HEK293 (cell line): ENCODE results near the gene CD48.

Experiments
- CTCF ChIA-PET: fragments of 350-600 bp; formaldehyde crosslinking; extraction: SDS; loops from one replicate; lab custom pipeline; 2021; ENCODE audit warnings: antibody characterized with exemption; lab: Yijun Ruan, JAX
- POLR2A ChIA-PET: fragments of 300-600 bp; formaldehyde crosslinking; extraction: SDS; loops from one replicate; lab custom pipeline; 2020; ENCODE audit warnings: antibody characterized with exemption, inconsistent platforms; lab: Yijun Ruan, JAX
- H3K27ac ChIP-seq: fragments of 200-500 bp; sonication (Bioruptor generic); 2 replicates; pipeline ENCODE4 v1.5.1; 2014; ENCODE audit warnings: low read depth, low read length, control low read depth, inconsistent platforms; ENCODE audit errors: extremely low read depth
- H3K36me3 ChIP-seq, 2 experiments: fragments of 200-500 bp in 1 of 2; sonication (Bioruptor generic) in 1 of 2; 1 replicate in 1 of 2; 2 replicates in 1 of 2; pipeline ENCODE4 v1.5.1; 2014 to 2017; ENCODE audit warnings: inconsistent platforms in 2 of 2, low read length in 2 of 2; ENCODE audit not compliant: control insufficient read depth in 2 of 2, insufficient read depth in 1 of 2
- H3K4me1 ChIP-seq: fragments of 200-500 bp; sonication (Bioruptor generic); 2 replicates; pipeline ENCODE4 v1.5.1; 2014; ENCODE audit warnings: mild to moderate bottlenecking, low read length, inconsistent platforms; ENCODE audit not compliant: control insufficient read depth, insufficient read depth
- H3K4me3 ChIP-seq: 2 replicates; pipeline ENCODE4 v1.5.1; 2011; ENCODE audit warnings: low read depth, mild to moderate bottlenecking, control low read depth, low read length, moderate library complexity
- H3K9me3 ChIP-seq: fragments of 200-500 bp; sonication (Bioruptor generic); 2 replicates; pipeline ENCODE4 v1.5.1; 2014; ENCODE audit warnings: low read depth, low read length, inconsistent platforms; ENCODE audit not compliant: control insufficient read depth, insufficient read depth
- EGR2 ChIP-seq: fragments of 450-650 bp; formaldehyde crosslinking; IDR thresholded peaks from 2 replicates; pipeline ENCODE4 v1.5.1; 2016; ENCODE audit warnings: low read depth, missing biosample characterization, missing genetic modification characterization
- KLF9 ChIP-seq: fragments of 450-650 bp; formaldehyde crosslinking; IDR thresholded peaks from 2 replicates; pipeline ENCODE4 v1.5.1; 2016; ENCODE audit warnings: missing biosample characterization, missing genetic modification characterization, low read depth
- PRDM1 ChIP-seq: fragments of 450-650 bp; formaldehyde crosslinking; IDR thresholded peaks from 2 replicates; pipeline ENCODE4; 2016; ENCODE audit warnings: missing biosample characterization, missing genetic modification characterization
- ZBTB10 ChIP-seq: fragments of 450-650 bp; formaldehyde crosslinking; IDR thresholded peaks from 2 replicates; pipeline ENCODE4 v1.5.1; 2016; ENCODE audit warnings: missing biosample characterization, missing genetic modification characterization
- ZFHX2 ChIP-seq: fragments of 450-650 bp; formaldehyde crosslinking; conservative IDR thresholded peaks from 2 replicates; pipeline ENCODE4 v1.5.1; 2016; ENCODE audit warnings: missing biosample characterization, missing genetic modification characterization
- ZFP37 ChIP-seq: fragments of 450-650 bp; formaldehyde crosslinking; IDR thresholded peaks from 2 replicates; pipeline ENCODE4 v1.5.1; 2016; ENCODE audit warnings: missing biosample characterization, missing genetic modification characterization
- ZNF146 ChIP-seq: fragments of 450-650 bp; formaldehyde crosslinking; IDR thresholded peaks from 2 replicates; pipeline ENCODE4 v1.5.1; 2016; ENCODE audit warnings: missing biosample characterization, missing genetic modification characterization
- ZNF292 ChIP-seq: fragments of 450-650 bp; formaldehyde crosslinking; IDR thresholded peaks from 2 replicates; pipeline ENCODE4 v1.5.1; 2016; ENCODE audit warnings: low read depth, missing biosample characterization, missing genetic modification characterization, borderline replicate concordance
- ZNF510 ChIP-seq: fragments of 450-650 bp; formaldehyde crosslinking; IDR thresholded peaks from 2 replicates; pipeline ENCODE4 v1.5.1; 2018; ENCODE audit warnings: mild to moderate bottlenecking, missing genetic modification characterization, missing biosample characterization; ENCODE audit not compliant: insufficient replicate concordance
- ZNF558 ChIP-seq: fragments of 450-650 bp; formaldehyde crosslinking; IDR thresholded peaks from 2 replicates; pipeline ENCODE4 v1.5.1; 2016; ENCODE audit warnings: missing biosample characterization, missing genetic modification characterization
- ZNF837 ChIP-seq: fragments of 450-650 bp; formaldehyde crosslinking; IDR thresholded peaks from 2 replicates; pipeline ENCODE4 v1.5.1; 2016; ENCODE audit warnings: missing biosample characterization, missing genetic modification characterization
- TF ChIP-seq, protein P1 (sequence below): fragments of 450-650 bp; formaldehyde crosslinking; IDR thresholded peaks from 2 replicates; pipeline ENCODE4 v1.5.1; 2016; ENCODE audit warnings: missing biosample characterization, missing genetic modification characterization, low read depth

The CD48 gene

DNA sequence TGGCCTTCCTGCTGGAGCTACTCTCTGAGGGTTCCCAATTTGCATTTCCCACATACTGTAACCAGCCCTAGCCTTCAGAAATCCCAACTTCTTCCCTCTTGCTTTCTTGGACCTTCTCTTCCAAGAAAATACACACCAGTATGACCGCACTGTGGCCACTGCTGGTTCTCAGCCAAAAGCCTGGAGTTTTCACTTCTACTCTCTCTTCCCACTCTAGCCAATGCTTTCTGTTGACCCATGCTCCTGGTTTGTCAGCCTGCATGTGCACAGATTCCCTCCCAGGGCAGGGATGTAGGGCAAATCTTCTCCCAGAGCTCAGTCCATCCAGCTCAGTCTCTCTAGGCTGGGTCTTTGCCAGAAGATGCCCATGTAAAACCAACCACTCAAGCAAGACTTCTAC lies 65.4 kb downstream of the CD48 start (continued):
- TF ChIP-seq ZBTB10 (tag by site-specific recombination): no peak

DNA sequence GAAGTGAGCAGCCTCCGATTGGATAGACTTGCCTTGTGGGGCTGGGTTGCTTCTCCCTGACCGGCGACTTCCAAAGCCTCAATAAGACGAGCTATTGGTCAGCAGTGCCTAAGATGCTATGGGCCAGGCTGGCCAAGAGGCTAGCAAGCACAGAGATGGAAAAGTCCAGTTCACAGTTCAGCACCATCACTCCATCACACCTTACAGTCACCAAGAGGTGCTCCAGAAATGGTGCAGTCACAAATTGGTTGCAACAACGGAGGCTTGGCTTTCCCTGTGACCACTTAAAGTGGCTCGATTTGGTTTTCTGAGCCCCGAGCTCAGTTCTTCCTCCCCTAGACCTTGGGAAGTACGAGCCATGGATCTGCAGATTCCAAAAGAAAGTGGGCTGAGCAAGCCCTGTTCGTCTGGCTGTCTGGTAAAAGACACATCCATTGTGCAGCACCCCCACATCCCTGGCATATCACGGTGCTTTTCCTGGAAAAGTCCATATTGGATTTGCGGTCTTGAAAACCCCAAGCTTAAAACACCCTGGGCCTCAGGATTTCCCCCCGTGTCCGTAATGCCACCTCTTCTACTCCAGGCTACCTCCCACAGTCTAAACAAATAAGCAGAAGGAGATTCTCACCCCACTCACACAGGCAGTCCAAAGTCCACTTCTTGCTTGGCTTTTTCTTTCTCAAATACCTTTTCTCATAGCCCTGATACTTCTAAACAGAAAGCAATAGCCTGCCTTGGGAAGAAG lies 66.1 kb downstream of the CD48 start:
- ChIA-PET CTCF (interaction anchor here (0.7 to 0.8 kb wide), 2 partner anchors 30 kb away, joined by 4 read pairs; no protein-coding TSS in a partner anchor), POLR2A (no interaction called here)
- Histone ChIP-seq H3K27ac (no peak overlapping the region), H3K9me3 (no peaks in the 10 kb centered on the region), H3K4me3 (no peak overlapping the region), H3K36me3 (no peaks in the 10 kb centered on the region), H3K4me1 (no peaks in the 10 kb centered on the region)
- TF ChIP-seq ZNF146 (tag by site-specific recombination): no peak
- TF ChIP-seq EGR2 (tag by site-specific recombination): peak; percentile 41; the same call in 1 of the 2 replicates
- 0 out of 2 replicates have a peak, but pooled peaks have one; percentile 42 for TF ChIP-seq ZFHX2 (tag by site-specific recombination)

- Histone ChIP-seq H3K4me1 (no peaks in the 10 kb centered on the region), H3K4me3 (no peak overlapping the region), H3K27ac (no peak overlapping the region), H3K9me3 (no peaks in the 10 kb centered on the region), H3K36me3 (no peaks in the 10 kb centered on the region)
- CTCF ChIA-PET: no interaction called here
- POLR2A ChIA-PET: no interaction called here
- TF ChIP-seq, protein P1, sequence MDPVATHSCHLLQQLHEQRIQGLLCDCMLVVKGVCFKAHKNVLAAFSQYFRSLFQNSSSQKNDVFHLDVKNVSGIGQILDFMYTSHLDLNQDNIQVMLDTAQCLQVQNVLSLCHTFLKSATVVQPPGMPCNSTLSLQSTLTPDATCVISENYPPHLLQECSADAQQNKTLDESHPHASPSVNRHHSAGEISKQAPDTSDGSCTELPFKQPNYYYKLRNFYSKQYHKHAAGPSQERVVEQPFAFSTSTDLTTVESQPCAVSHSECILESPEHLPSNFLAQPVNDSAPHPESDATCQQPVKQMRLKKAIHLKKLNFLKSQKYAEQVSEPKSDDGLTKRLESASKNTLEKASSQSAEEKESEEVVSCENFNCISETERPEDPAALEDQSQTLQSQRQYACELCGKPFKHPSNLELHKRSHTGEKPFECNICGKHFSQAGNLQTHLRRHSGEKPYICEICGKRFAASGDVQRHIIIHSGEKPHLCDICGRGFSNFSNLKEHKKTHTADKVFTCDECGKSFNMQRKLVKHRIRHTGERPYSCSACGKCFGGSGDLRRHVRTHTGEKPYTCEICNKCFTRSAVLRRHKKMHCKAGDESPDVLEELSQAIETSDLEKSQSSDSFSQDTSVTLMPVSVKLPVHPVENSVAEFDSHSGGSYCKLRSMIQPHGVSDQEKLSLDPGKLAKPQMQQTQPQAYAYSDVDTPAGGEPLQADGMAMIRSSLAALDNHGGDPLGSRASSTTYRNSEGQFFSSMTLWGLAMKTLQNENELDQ: no peak
- TF ChIP-seq ZNF510 (tag by site-specific recombination) (no peak), ZNF558 (tag by site-specific recombination) (no peak)
Observed at GRCh38 chr1:160644399-160644798, 67.2 kb downstream of the CD48 start.

- no peaks in the 10 kb centered on the region for H3K9me3 ChIP-seq
- no peaks in the 10 kb centered on the region for H3K4me1 ChIP-seq
- ChIA-PET POLR2A (no interaction called here), CTCF (interaction anchor here (1.4 kb wide), 1 partner anchor 309 kb away, joined by 3 read pairs; no protein-coding TSS in a partner anchor)
- no peaks in the 10 kb centered on the region for H3K36me3 ChIP-seq
- H3K27ac ChIP-seq: no peak overlapping the region
- TF ChIP-seq ZNF292 (tag by site-specific recombination) (no peak), ZNF837 (tag by site-specific recombination) (no peak), PRDM1 (tag by site-specific recombination) (no peak), ZFP37 (no peak), KLF9 (no peak)
- H3K4me3 ChIP-seq: no peak overlapping the region
Observed at GRCh38 chr1:160643138-160643537, 68.5 kb downstream of the CD48 start.
